RWPE1 (cell line): ENCODE data around the gene CREB5.

Experiments
- CTCF ChIA-PET: fragments of 350-600 bp; sonication (Branson Sonifier 250); formaldehyde crosslinking; extraction: SDS; loops from one replicate; lab custom pipeline; 2021; lab: Yijun Ruan, JAX
- POLR2A ChIA-PET: fragments of 400-600 bp; formaldehyde crosslinking; extraction: SDS; loops from one replicate; lab custom pipeline; 2020; ENCODE audit warnings: antibody characterized with exemption; ENCODE audit not compliant: low non-redundant PET; lab: Yijun Ruan, JAX
- DNase-seq: peaks from one replicate; pipeline ENCODE4 v3.0.0; 2012; ENCODE audit warnings: low spot score
- H3K27ac ChIP-seq: fragments of 450-650 bp; 2 replicates; pipeline ENCODE4 v1.5.1; 2017
- TF ChIP-seq, protein P1 (sequence below): fragments of 450-650 bp; conservative IDR thresholded peaks from 2 replicates; pipeline ENCODE4 v1.5.1; 2017; ENCODE audit warnings: low read depth, mild to moderate bottlenecking

Gene CREB5

DNA sequence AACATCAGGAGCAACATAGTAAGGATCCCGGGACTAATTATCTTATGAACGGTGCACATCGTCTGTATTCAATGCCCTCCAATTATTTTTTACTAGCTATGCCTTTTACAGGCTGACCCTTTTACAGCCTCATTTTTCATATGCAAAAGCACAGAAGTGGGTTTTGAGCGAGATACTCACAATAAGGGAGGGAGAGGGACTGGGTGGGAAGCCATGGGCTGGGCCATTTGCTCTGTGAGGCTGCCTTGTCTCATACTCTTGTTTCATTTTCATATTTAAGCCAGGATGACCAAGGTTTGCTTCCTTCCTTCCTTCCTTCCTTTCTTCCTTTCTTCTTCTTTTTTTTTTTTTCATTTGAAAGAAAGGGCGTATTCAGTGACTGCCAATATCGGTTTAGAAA is 286.5 kb downstream of the CREB5 start:
- POLR2A ChIA-PET, result no interaction called here
- CTCF ChIA-PET, result no interaction called here
- H3K27ac ChIP-seq, result no peak overlapping the region
- no peak for DNase-seq
- TF ChIP-seq, protein P1, sequence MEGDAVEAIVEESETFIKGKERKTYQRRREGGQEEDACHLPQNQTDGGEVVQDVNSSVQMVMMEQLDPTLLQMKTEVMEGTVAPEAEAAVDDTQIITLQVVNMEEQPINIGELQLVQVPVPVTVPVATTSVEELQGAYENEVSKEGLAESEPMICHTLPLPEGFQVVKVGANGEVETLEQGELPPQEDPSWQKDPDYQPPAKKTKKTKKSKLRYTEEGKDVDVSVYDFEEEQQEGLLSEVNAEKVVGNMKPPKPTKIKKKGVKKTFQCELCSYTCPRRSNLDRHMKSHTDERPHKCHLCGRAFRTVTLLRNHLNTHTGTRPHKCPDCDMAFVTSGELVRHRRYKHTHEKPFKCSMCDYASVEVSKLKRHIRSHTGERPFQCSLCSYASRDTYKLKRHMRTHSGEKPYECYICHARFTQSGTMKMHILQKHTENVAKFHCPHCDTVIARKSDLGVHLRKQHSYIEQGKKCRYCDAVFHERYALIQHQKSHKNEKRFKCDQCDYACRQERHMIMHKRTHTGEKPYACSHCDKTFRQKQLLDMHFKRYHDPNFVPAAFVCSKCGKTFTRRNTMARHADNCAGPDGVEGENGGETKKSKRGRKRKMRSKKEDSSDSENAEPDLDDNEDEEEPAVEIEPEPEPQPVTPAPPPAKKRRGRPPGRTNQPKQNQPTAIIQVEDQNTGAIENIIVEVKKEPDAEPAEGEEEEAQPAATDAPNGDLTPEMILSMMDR, result no peak

DNA sequence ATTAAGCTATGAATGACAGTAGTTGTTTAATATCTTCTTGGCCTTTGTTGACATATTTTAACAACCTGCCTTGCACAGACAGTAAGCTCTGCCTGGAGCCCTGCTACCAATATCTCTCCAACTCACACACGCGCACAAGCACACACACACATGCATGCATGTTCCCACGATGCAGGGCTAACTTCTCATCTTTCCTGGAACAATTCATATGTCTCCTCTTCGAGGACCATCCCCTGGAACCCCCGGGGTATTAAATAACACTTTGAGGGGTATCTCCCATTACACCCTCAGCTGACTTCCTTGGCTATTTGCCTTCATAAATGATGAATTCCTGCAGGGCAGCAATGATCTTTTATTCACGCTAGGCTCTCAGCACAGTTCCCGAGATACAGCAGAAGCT is 287.8 kb downstream of the CREB5 start:
- DNase-seq, result no peak
- ChIA-PET CTCF (interaction anchor here (0.6 kb wide), 1 partner anchor 442 kb away, joined by 3 read pairs; no protein-coding TSS in a partner anchor), POLR2A (no interaction called here)
- TF ChIP-seq, protein P1, result no peak
- H3K27ac ChIP-seq, result no peak overlapping the region

DNA sequence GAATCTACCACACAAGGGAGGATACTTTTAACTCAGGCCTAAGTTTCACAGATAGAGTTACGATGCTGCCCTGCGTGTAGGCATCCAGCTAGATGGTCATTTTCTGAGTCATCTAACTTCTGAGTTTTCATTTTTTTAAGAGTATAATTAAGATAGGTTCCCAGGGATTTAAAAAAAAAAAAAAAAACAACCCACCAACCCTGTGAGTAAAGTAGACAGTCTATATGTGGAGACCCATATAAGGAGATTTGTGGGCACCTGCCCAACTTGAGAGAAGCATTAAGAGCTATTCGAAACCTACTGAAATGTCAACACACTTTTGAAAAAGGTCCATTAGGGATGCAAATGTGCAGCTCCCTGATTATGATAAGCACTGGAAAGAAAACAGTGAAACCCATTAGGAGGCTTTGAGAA is 288.5 kb downstream of the CREB5 start:
- POLR2A ChIA-PET, result no interaction called here
- no peak overlapping the region for H3K27ac ChIP-seq
- CTCF ChIA-PET, result interaction anchor here (0.6 kb wide), 2 partner anchors 16 to 443 kb away, joined by 3 to 7 read pairs; no protein-coding TSS in a partner anchor
- no peak for DNase-seq
- TF ChIP-seq, protein P1, result no peak

DNA sequence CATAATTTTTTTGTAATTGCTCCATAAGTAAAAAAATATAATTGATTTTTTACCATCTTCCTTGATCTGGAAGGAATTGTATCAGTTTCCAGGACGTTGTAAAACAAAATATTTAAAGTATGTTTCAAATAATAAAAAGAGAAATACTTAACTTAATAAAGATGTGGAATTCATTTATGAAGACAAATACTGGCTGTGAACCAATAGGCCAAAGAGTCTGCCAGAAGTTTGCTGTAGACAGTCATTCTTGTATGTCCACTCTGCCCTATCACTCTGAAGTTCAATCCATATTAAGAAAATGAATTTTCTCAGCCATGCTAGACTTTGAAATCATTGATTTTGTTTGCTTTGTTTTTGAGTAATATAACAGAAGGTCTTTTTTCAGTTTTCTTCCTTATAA is 289.4 kb downstream of the CREB5 start:
- TF ChIP-seq, protein P1, result no peak
- ChIA-PET POLR2A (no interaction called here), CTCF (interaction anchor here (0.7 kb wide), 1 partner anchor 431 kb away, joined by 6 read pairs; no protein-coding TSS in a partner anchor)

DNA sequence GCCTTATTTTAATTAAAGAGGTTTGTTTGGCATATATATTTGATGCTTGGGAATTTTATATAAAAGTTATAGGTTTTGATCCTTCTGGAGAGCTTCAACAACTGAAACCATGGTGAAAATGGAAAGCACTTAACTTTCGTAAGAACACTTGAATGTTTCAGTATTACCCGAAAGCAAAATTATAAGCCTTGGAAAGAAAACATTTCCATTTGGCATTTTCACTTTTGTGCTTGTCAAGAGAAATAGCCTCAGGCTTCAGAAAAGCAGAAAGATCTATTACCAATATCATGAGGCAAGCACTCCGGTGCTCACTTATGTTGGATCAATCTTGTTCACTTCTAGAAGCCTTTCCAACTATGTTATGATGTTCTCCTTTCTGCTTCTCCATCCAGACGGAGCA is 289.9 kb downstream of the CREB5 start:
- DNase-seq, result no peak
- POLR2A ChIA-PET, result no interaction called here
- TF ChIP-seq, protein P1, result no peak
- CTCF ChIA-PET, result interaction anchor here (0.7 kb wide), 1 partner anchor 430 kb away, joined by 6 read pairs; no protein-coding TSS in a partner anchor
- H3K27ac ChIP-seq, result no peak overlapping the region

More for the DNA sequence above, 289.4 kb downstream of the CREB5 start:
- DNase-seq, result no peak
- H3K27ac ChIP-seq, result no peak overlapping the region

DNA sequence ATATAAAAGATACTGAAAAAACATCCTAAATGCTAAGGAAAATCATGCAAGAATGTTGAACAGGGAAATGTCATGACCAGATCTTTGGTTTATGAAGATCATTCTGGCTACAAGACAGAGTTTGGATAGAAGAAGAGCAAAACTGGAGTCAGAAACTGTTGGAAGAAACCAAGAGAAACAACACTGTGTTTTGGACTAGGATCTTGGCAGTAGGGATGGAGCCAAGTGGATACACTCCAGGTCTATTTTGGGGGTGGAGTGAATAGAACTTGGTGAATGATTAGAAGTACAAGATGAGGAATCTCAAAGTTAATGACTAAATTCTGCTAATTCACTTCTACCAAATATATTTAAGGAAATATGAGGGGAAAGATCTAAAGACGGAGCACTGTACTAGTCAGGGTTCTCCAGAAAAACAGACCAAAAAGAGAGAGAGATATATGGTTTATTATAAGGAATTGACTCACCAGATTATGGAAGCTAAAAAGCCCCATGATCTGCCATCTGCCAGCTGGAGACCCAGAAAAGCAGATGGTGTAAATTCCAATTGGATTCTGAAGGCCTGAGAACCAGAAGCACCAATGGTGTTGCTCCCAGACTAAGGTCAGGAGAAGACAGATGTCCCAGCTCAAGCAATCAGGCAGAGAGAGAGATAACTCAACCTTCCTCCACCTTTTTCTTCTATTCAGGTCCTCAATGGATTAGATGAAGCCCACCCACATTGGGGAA is 290.9 kb downstream of the CREB5 start:
- H3K27ac ChIP-seq, result no peak overlapping the region
- DNase-seq, result no peak
- TF ChIP-seq, protein P1, result no peak
- CTCF ChIA-PET, result interaction anchor here (0.8 kb wide), 1 partner anchor 11 kb away, joined by 3 read pairs; no protein-coding TSS in a partner anchor
- POLR2A ChIA-PET, result no interaction called here
